Muscle layer of duodenum (tissue), 2 donors: ENCODE data around the gene UTP15.
A peak's percentile ranks its signal among the peaks of the same experiment; 100 is the strongest.

Experiments used
- H3K27ac ChIP-seq: one replicate; pipeline ENCODE4 v1.7.0; 2013; ENCODE audit warnings: mild to moderate bottlenecking, low read length
- H3K27me3 ChIP-seq: one replicate; pipeline ENCODE4 v1.7.0; 2013; ENCODE audit warnings: low read depth, mild to moderate bottlenecking, control low read depth, low read length
- H3K36me3 ChIP-seq, 2 donors: one replicate each; pipeline ENCODE4 v1.7.0; 2013; ENCODE audit warnings: low read length in 2 of 2, control low read depth in 1 of 2, mild to moderate bottlenecking in 1 of 2; ENCODE audit not compliant: insufficient read depth in 2 of 2, control insufficient read depth in 1 of 2
- H3K4me1 ChIP-seq, 2 donors: one replicate each; pipeline ENCODE4 v1.7.0; 2013; ENCODE audit warnings: low read length in 2 of 2, mild to moderate bottlenecking in 2 of 2, control low read depth in 1 of 2, moderate library complexity in 1 of 2; ENCODE audit not compliant: insufficient read depth in 2 of 2, control insufficient read depth in 1 of 2
- H3K4me3 ChIP-seq, 2 donors: one replicate each; pipeline ENCODE4 v1.7.0; 2013; ENCODE audit warnings: low read length in 2 of 2, low read depth in 1 of 2, mild to moderate bottlenecking in 1 of 2
- H3K9me3 ChIP-seq, 2 donors: one replicate each; pipeline ENCODE4 v1.7.0; 2013; ENCODE audit warnings: low read length in 2 of 2, control low read depth in 1 of 2, mild to moderate bottlenecking in 1 of 2; ENCODE audit not compliant: control insufficient read depth in 1 of 2
- donor health status: healthy.

The UTP15 gene

GRCh38 chr5:73606206-73606753 lies 40.7 kb downstream of the UTP15 start:
- no peaks in the 10 kb centered on the region for H3K27me3 ChIP-seq
- H3K4me1 ChIP-seq: no peaks in the 10 kb centered on the region
- H3K9me3 ChIP-seq: peaks cover 0 to 5% of the 10 kb centered on the region in 2 donors
- H3K27ac ChIP-seq: no peak overlapping the region
- H3K36me3 ChIP-seq: no peaks in the 10 kb centered on the region
- no peak overlapping the region for H3K4me3 ChIP-seq

- Histone ChIP-seq H3K36me3 (no peaks in the 10 kb centered on the region), H3K9me3 (no peaks in the 10 kb centered on the region), H3K27ac (no peak overlapping the region), H3K27me3 (no peaks in the 10 kb centered on the region), H3K4me3 (no peak overlapping the region), H3K4me1 (no peaks in the 10 kb centered on the region)
These were observed 41.7 kb downstream of the UTP15 start for GRCh38 chr5:73607228-73607627.

- Histone ChIP-seq H3K36me3 (no peaks in the 10 kb centered on the region), H3K4me3 (no peak overlapping the region), H3K9me3 (no peaks in the 10 kb centered on the region), H3K27me3 (no peaks in the 10 kb centered on the region), H3K27ac (no peak overlapping the region), H3K4me1 (peaks cover 0 to 6% of the 10 kb centered on the region in 2 donors)
These were observed 47.3 kb downstream of the UTP15 start for GRCh38 chr5:73612799-73613198.

GRCh38 chr5:73615085-73615484 lies 49.5 kb downstream of the UTP15 start:
- Histone ChIP-seq H3K27ac (no peak overlapping the region), H3K4me1 (peaks cover 0 to 6% of the 10 kb centered on the region in 2 donors), H3K27me3 (no peaks in the 10 kb centered on the region), H3K36me3 (no peaks in the 10 kb centered on the region), H3K4me3 (no peak overlapping the region), H3K9me3 (no peaks in the 10 kb centered on the region)

GRCh38 chr5:73615947-73616346 lies 50.4 kb downstream of the UTP15 start:
- no peaks in the 10 kb centered on the region for H3K9me3 ChIP-seq
- H3K36me3 ChIP-seq: no peaks in the 10 kb centered on the region
- H3K27me3 ChIP-seq: no peaks in the 10 kb centered on the region
- H3K4me3 ChIP-seq: no peak overlapping the region
- peaks cover 0 to 6% of the 10 kb centered on the region in 2 donors for H3K4me1 ChIP-seq
- H3K27ac ChIP-seq: no peak overlapping the region

- H3K4me1 ChIP-seq: peaks cover 0 to 5% of the 10 kb centered on the region in 2 donors
- H3K36me3 ChIP-seq: no peaks in the 10 kb centered on the region
- H3K4me3 ChIP-seq: peak overlapping the region in 1 of 2 donors; percentile 7
- H3K27me3 ChIP-seq: no peaks in the 10 kb centered on the region
- H3K27ac ChIP-seq: no peak overlapping the region
- H3K9me3 ChIP-seq: no peaks in the 10 kb centered on the region
These were observed 52.2 kb downstream of the UTP15 start for GRCh38 chr5:73617510-73618279.

- Histone ChIP-seq H3K27ac (no peak overlapping the region), H3K9me3 (no peaks in the 10 kb centered on the region), H3K27me3 (no peaks in the 10 kb centered on the region), H3K4me3 (no peak overlapping the region), H3K36me3 (no peaks in the 10 kb centered on the region), H3K4me1 (no peaks in the 10 kb centered on the region)
These were observed 54.2 kb downstream of the UTP15 start for GRCh38 chr5:73619606-73620333.

GRCh38 chr5:73620334-73620687 lies 54.8 kb downstream of the UTP15 start:
- H3K27ac ChIP-seq: no peak overlapping the region
- H3K27me3 ChIP-seq: no peaks in the 10 kb centered on the region
- no peaks in the 10 kb centered on the region for H3K9me3 ChIP-seq

GRCh38 chr5:73623060-73623459 lies 57.5 kb downstream of the UTP15 start:
- Histone ChIP-seq H3K4me3 (no peak overlapping the region), H3K9me3 (no peaks in the 10 kb centered on the region), H3K27ac (no peak overlapping the region), H3K27me3 (no peaks in the 10 kb centered on the region), H3K36me3 (no peaks in the 10 kb centered on the region), H3K4me1 (peaks cover 0 to 16% of the 10 kb centered on the region in 2 donors)

More at GRCh38 chr5:73620334-73620687, 54.8 kb downstream of the UTP15 start:
- H3K4me3 ChIP-seq: no peak overlapping the region
- H3K36me3 ChIP-seq: no peaks in the 10 kb centered on the region
- H3K4me1 ChIP-seq: peaks cover 0 to 2% of the 10 kb centered on the region in 2 donors

GRCh38 chr5:73623901-73624404 lies 58.4 kb downstream of the UTP15 start:
- H3K27me3 ChIP-seq: no peaks in the 10 kb centered on the region
- H3K4me1 ChIP-seq: peaks cover 0 to 16% of the 10 kb centered on the region in 2 donors
- no peaks in the 10 kb centered on the region for H3K9me3 ChIP-seq
- no peak overlapping the region for H3K4me3 ChIP-seq
- H3K36me3 ChIP-seq: no peaks in the 10 kb centered on the region
- no peak overlapping the region for H3K27ac ChIP-seq

GRCh38 chr5:73624888-73625287 lies 59.3 kb downstream of the UTP15 start:
- no peak overlapping the region for H3K27ac ChIP-seq
- H3K9me3 ChIP-seq: no peaks in the 10 kb centered on the region
- H3K4me3 ChIP-seq: no peak overlapping the region

More at GRCh38 chr5:73624888-73625287, 59.3 kb downstream of the UTP15 start:
- H3K4me1 ChIP-seq: peaks cover 0 to 16% of the 10 kb centered on the region in 2 donors
- no peaks in the 10 kb centered on the region for H3K36me3 ChIP-seq
- no peaks in the 10 kb centered on the region for H3K27me3 ChIP-seq
